GM19238 (cell line): ENCODE results near the gene ZNF385A.
"Not testable (repeated sequence)": the region's sequence is repeated elsewhere in the genome, so short reads cannot be mapped to it uniquely, and the experiment has no call there.

Experiments used
- DNase-seq: peaks from one replicate; pipeline ENCODE4 v3.0.0; 2011; ENCODE audit warnings: low spot score; ENCODE audit not compliant: insufficient read length

ZNF385A gene

GRCh38 chr12:54357506-54358190 is 26.9 kb downstream of the ZNF385A start:
- no peak for DNase-seq

DNA sequence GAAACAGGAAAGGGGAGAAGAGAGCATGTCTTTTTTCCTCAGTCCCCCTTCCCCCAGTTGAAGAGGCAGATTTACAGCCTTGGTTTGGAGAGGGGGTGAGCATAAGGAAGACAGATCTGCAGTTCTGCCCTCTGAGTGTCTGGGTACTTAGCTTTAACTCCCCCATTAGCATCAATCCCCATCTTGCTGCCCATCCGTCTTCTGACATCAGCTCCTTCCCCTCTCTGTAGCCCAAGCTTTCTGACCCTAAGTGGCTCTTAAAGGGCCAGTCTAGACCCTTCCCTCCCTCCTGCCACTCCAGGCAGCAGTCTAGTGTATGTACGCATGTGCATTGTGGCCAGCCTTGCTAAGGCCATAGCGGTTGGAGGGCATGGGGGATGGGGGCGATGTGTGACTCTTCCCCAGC is 27.6 kb downstream of the ZNF385A start:
- DNase-seq = no peak

DNA sequence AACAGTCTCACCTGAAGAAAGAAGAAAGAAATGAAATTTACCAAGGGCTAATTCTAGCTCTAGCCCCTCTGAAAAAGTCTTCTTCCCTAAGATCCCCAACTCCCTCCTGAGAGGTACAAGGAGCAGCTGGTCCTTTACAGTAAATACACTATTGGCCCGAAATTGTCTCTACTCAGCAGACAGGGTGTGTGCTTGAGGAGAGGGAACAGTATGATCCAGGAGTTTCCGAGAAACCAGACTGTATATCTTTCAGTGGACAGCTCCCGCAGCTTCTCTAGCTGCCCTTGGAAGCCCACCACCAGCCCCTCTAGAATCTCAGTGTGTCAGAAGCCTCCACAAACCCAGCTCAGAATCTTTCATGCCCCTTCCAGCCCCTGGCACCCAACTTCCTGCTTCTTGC is 28.3 kb downstream of the ZNF385A start:
- no peak for DNase-seq

DNA sequence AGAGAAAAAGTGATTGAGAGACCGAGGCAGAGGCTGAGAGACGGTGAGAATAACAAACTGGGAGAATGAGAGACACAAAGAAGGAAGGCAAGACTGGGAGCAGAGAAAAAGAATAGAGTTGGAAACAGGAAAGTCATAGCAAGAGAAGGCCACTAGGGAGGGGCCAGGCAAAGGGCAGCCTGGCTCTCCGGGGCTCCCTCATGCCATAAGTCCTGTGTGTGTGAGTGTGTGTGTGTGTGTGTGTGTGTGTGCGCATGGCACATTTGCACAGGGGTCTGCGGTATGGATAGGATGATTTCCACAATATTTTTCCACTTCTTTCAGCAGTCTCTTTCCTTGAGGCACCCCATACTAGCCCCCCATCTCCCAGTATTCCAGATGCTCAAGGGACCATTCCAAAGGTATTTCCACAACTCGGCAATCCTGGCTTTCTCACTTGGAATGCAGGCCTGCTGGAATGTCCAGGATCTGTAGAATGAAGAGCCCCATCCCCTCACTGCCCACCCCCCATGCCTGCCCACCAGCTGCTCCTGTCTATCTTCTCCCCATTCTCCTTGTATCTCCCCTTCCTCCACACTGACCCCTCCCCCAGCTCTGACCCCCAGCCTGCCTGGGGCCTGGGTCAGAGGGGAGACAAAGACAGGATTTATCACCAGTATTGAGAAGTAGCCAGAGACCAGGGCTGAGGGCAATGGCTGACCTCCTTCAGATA is 29.3 kb downstream of the ZNF385A start:
- no peak for DNase-seq

- DNase-seq = not testable (repeated sequence)
Measured at GRCh38 chr12:54354271-54354670, 30.3 kb downstream of the ZNF385A start.

DNA sequence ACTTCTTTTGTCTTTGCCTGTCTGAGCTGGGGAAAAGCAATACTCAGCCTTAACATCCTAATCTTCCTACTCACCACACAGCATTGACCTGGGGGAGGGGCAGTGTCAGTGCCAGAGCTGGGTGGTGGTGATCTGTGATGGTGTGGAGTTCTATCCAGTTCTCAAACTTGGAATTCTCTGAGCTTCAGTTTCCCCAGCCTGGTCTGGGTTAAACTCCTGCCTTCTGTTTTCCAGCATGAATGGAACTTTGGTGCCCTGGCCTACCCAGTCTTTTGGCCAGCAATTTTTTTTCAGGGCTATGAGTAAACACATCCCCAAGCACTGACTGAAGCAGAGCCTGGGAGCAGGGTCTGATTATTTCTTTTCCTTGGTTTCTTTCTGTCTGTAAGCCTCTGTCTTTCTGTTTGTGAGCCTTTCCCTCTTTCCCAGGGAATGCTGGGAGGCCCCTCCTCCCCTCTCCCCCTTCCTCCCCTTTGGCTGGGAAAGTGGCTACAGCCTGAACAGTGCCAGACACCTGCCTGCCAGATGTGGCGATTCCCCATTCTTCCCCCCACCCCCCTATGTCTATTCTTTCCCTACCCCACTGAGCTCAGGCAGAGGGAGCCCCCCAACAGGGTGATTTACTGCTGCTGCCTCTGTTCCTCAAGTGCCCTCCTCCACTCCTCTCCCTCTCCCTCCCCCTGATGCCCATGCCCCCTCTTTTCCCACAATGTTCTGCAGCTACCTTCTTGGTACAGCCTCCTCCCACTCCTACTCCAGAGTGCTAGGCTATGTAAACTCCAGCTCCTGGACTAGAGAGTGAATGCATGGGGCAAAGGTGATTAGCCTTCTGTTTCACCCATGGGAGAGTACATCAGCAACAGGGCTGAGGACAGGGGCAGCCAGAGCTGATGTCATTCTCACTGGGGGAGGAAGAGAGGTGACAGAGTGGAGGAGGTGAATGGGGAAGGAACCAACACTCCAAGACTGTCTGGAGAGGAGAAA is 31.4 kb downstream of the ZNF385A start:
- DNase-seq = no peak

- no peak for DNase-seq
Measured at GRCh38 chr12:54352022-54352531, 32.5 kb downstream of the ZNF385A start.

- no peak for DNase-seq
Measured at GRCh38 chr12:54351341-54351740, 33.2 kb downstream of the ZNF385A start.

DNA sequence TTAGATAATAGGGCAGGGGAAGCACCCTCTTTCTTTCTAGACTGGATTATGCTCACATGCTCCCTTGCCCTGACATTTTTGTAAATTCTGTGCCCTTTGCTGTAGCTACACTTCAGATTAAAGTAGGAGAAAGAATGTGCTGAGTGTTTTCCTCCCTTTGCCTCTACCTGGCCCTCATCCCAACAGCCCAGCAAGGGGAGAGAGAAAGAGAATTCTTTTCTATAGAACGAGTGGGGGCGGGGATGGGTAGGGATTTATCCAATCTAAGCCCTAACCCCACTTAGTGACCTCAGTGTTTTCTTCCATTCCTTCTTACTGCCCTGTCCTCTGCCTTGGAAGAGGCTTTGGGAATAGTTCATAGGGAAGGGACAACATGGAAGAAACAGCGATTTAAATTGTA is 33.8 kb downstream of the ZNF385A start:
- no peak for DNase-seq

DNA sequence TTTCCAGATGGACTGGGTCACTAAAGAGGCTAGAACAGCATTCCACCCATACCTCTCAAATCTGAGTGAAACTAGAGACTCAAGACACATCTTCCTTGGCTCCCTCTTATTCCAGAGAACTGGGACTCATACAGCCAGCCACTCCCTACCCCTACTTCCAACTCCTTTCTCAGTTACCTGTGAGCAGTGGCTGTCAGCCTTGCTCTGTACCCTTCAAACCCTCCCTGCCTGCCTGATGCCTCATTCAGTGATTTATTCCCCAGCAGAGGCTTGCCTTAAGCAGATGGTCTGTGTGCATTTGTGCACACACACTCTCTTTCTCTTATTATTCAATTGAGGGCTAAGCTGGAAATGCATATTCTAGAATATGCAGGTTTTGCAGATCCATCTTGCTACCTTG is 34.9 kb downstream of the ZNF385A start:
- DNase-seq = no peak

DNA sequence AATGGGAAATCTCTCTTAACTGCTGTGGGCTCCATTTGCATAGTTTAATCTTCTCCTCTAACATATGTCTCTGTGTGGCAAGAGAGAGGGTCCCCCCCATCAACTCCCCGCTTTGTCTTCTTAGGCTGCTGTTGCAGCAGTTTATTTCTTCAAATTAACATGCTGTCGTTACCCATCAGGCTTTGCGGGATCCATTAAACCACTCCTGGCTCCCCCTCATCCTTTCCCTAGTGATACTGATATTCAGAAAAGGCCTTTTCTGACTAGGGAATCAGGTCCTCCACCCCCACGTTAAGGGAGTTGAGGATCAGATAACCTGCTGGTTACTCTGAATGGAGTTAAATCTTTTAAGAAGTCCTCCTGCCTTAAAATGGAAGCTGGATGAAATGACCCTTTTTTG is 35.5 kb downstream of the ZNF385A start:
- DNase-seq = no peak

DNA sequence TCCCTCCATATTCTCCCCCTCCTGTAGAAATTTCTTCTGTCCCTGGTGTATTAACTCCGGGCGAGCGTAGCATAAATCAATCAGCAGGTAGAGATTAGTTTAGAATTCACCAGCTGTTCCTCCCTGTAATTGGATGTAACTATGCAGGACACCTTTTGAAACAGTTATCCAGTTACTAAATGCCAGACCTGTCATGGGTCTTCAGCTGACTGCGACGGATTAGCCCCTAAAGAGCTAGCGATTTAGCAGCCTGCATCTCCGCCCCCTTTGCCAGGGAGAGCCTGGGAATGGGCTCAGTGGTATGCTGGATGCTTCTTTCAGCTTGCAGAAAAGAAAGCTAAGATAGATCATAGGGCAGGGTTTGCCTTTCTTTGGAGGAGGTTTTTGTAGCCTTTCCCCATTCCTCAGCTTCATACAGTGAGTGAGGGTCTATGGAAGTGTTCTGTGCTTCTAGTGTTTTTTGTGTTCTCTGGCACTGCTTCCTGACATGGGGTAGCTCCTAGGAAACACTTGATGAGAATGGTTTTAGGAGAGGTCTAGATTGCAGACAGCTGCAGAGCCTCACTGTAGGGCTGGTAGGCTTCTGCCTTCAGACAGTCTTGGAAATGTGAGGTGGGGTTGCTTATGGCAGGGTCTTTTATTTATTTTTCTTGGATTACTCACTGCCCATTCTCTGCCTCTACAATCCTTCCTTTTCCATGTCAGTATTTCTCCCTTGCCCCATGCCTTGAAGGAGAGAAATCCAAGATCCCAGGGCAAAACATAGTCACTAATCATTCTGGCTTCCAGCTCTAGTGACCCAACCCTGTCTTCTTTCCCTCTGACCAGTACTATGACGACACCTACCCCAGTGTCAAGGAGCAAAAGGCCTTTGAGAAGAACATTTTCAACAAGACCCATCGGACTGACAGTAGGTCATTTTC is 42.9 kb downstream of the ZNF385A start:
- no peak for DNase-seq

DNA sequence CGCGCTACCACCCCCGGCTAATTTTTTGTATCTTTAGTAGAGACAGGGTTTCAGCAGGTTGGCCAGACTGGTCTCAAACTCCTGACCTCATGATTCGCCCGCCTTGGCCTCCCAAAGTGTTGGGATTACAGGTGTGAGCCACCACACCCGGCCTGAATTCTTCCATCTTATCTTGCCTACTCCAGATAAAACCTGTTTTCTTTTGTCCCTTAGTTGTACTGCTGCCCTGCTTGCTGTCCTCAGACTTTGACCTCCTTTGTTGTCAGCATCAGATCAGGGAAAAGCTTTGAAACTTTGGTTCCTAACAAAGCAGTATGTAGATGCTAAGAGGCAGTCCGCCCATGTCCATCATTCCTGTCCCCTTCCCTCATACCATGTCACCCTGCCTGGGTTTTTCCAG is 43.7 kb downstream of the ZNF385A start:
- DNase-seq = no peak

GRCh38 chr12:54338698-54339296 is 45.7 kb downstream of the ZNF385A start:
- DNase-seq = no peak

GRCh38 chr12:54337854-54338650 is 46.5 kb downstream of the ZNF385A start:
- no peak for DNase-seq

- DNase-seq = no peak
Measured at GRCh38 chr12:54337280-54337842, 47.2 kb downstream of the ZNF385A start.

- DNase-seq = no peak
Measured at GRCh38 chr12:54333420-54334034, 51.0 kb downstream of the ZNF385A start.

GRCh38 chr12:54331461-54331860 is 53.1 kb downstream of the ZNF385A start:
- no peak for DNase-seq

DNA sequence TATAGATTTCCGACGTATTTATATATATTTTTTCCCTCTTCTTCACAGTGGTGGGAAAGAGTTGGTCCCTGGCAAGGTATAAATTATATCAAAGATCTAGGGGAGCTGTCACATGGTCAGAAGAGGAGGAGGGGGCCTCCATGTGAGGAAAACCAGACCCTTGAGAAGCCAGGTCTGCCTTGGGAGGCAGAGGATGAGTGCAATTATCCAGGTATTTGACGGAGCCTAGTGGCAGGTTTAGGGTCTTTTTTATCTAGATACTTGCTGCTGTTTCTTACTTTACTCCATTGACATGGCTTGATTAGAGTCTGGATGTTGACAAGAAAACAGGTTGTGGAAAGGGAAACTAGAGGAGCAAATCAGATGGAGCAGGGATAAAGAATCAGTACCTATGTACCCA is 54.1 kb downstream of the ZNF385A start:
- DNase-seq = no peak
